Endothelial cell of umbilical vein (primary cell): ENCODE measurements around the gene KLF8. TPM values are rescaled to one million over a fixed set of nuclear protein-coding genes. Genes with fewer than 3 reads are reported as not detected.

Source experiments
- BruUV-seq: library from RNA; stranded (reverse); fragments of 400-500 nt; replicated peaks from 2 replicates; lab custom pipeline; 2021; lab: Mats Ljungman, UMichigan
- CTCF ChIA-PET: fragments of 300-600, 350-600 bp; sonication (Branson Sonifier 250); formaldehyde crosslinking; loops from one replicate; lab custom pipeline; 2021; ENCODE audit warnings: antibody characterized with exemption, inconsistent platforms; lab: Charles Lee
- POLR2A ChIA-PET: fragments of 300-600, 350-600 bp; sonication (Branson Sonifier 250); formaldehyde crosslinking; loops from one replicate; lab custom pipeline; 2021; ENCODE audit warnings: antibody characterized with exemption, inconsistent platforms; lab: Charles Lee
- DNase-seq: peaks from one replicate; pipeline ENCODE4 v3.0.0-alpha.2; 2011; ENCODE audit warnings: low read depth, low spot score
- FAIRE-seq: peaks from 2 replicates; lab custom pipeline; 2011; peaks lifted over from hg19 to GRCh38; lab: Jason Lieb, UNC
- H2AFZ ChIP-seq: 2 replicates; pipeline ENCODE4 v1.6.0; 2012; ENCODE audit warnings: low read depth, low read length, control low read depth, inconsistent platforms
- H3K27ac ChIP-seq: 2 replicates; pipeline ENCODE4 v1.5.1; 2011; ENCODE audit warnings: low read depth, mild to moderate bottlenecking, control low read depth, low read length, moderate library complexity; ENCODE audit not compliant: insufficient read depth
- H3K27me3 ChIP-seq, 2 experiments: 2 replicates each; pipeline versions ENCODE4 v1.6.0 to v1.6.1; 2011; ENCODE audit warnings: low read length in 2 of 2, mixed read lengths in 1 of 2; ENCODE audit not compliant: control insufficient read depth in 2 of 2, insufficient read depth in 2 of 2
- H3K36me3 ChIP-seq, 2 experiments: 2 replicates in 1 of 2; 3 replicates in 1 of 2; pipeline ENCODE4 v1.5.1; 2011; ENCODE audit warnings: low read length in 2 of 2, mild to moderate bottlenecking in 1 of 2, moderate library complexity in 1 of 2; ENCODE audit not compliant: control insufficient read depth in 2 of 2, insufficient read depth in 2 of 2; ENCODE audit errors: extremely low read depth in 1 of 2
- H3K4me1 ChIP-seq: 3 replicates; pipeline ENCODE4 v1.5.1; 2011; ENCODE audit warnings: mild to moderate bottlenecking, low read length; ENCODE audit not compliant: control insufficient read depth, insufficient read depth; ENCODE audit errors: extremely low read depth
- H3K4me2 ChIP-seq: 2 replicates; pipeline ENCODE4 v1.6.1; 2011; ENCODE audit warnings: low read length, control low read depth, mixed read lengths; ENCODE audit not compliant: insufficient read depth
- H3K4me3 ChIP-seq, 3 experiments: fragments of 200-600 bp in 1 of 3; sonication (generic), shearing (Covaris generic) in 1 of 3; replicated peaks in 1 of 3; 2 replicates each; pipeline ENCODE4 v1.5.1; 2011 to 2016; ENCODE audit warnings: control low read depth in 3 of 3, low read length in 3 of 3, mild to moderate bottlenecking in 2 of 3, inconsistent platforms in 1 of 3, low read depth in 1 of 3, moderate library complexity in 1 of 3; ENCODE audit not compliant: insufficient read depth in 1 of 3
- H3K79me2 ChIP-seq: 2 replicates; pipeline ENCODE4 v1.6.0; 2012; ENCODE audit warnings: low read length, inconsistent platforms; ENCODE audit not compliant: control insufficient read depth, insufficient read depth
- H3K9ac ChIP-seq: replicated peaks from 2 replicates; pipeline ENCODE3; 2011; ENCODE audit warnings: low read length, control low read depth; ENCODE audit not compliant: insufficient read depth; ENCODE audit errors: extremely low read depth
- H3K9me1 ChIP-seq: replicated peaks from 3 replicates; pipeline ENCODE4 v1.6.0; 2011; ENCODE audit warnings: mild to moderate bottlenecking, low read length; ENCODE audit not compliant: control insufficient read depth, insufficient read depth; ENCODE audit errors: extremely low read depth
- H3K9me3 ChIP-seq: replicated peaks from 2 replicates; pipeline ENCODE4 v1.5.1; 2012; ENCODE audit warnings: low read length, inconsistent platforms; ENCODE audit not compliant: control insufficient read depth, insufficient read depth
- H4K20me1 ChIP-seq: replicated peaks from 2 replicates; pipeline ENCODE3; 2011; ENCODE audit warnings: mild to moderate bottlenecking, low read length; ENCODE audit not compliant: control insufficient read depth, insufficient read depth; ENCODE audit errors: extremely low read depth
- EZH2 ChIP-seq: IDR thresholded peaks from 2 replicates; pipeline ENCODE4 v1.6.1; 2012; ENCODE audit warnings: borderline replicate concordance, low read depth, mild to moderate bottlenecking, moderate library complexity, low read length, inconsistent platforms; ENCODE audit not compliant: severe bottlenecking
- FOS ChIP-seq: IDR thresholded peaks from 2 replicates; pipeline ENCODE4 v1.6.1; 2011; ENCODE audit warnings: mild to moderate bottlenecking, low read length, moderate library complexity, borderline replicate concordance; ENCODE audit not compliant: insufficient read depth
- GATA2 ChIP-seq: IDR thresholded peaks from 2 replicates; pipeline ENCODE4 v1.7.0; 2011; ENCODE audit warnings: low read depth, mild to moderate bottlenecking, moderate library complexity, mixed read lengths, low read length; ENCODE audit not compliant: insufficient read length, insufficient read depth
- JUN ChIP-seq: IDR thresholded peaks from 2 replicates; pipeline ENCODE4 v1.6.1; 2011; ENCODE audit warnings: borderline replicate concordance, low read depth; ENCODE audit not compliant: insufficient read length, insufficient read depth
- MYC ChIP-seq: IDR thresholded peaks from one replicate; pipeline ENCODE4 v1.6.1; 2011; ENCODE audit warnings: mild to moderate bottlenecking, low read depth, low read length
- POLR2A ChIP-seq: IDR thresholded peaks from 2 replicates; pipeline ENCODE4 v1.6.1; 2012; ENCODE audit warnings: low read depth, mild to moderate bottlenecking, control low read depth, low read length
- POLR2AphosphoS5 ChIP-seq: IDR thresholded peaks from 2 replicates; pipeline ENCODE4 v1.6.1; 2012; ENCODE audit warnings: low read depth, mild to moderate bottlenecking, control low read depth, low read length, moderate library complexity; ENCODE audit not compliant: insufficient read depth
- dilution Hi-C: fragments of 300-500 bp; cut with MboI; formaldehyde crosslinking; loops from one replicate; pipeline ENCODE4 v1.15.0; 2019; ENCODE audit warnings: low sequenced_read_pairs; ENCODE audit not compliant: extremely low pct_ligation_motif_present
- intact Hi-C: fragments of 100-400 bp; cut with micrococcal nuclease; formaldehyde crosslinking; loops from one replicate; pipeline ENCODE4 v1.10.0; 2022
- polyA plus RNA-seq, 4 experiments: library from polyadenylated mRNA; depleted of rRNA in 3 of 4; stranded (reverse) in 3 of 4; unstranded in 1 of 4; fragments of >200 nt; gene quantifications; 2 replicates each; pipeline versions ENCODE4 v1.2.1 to v1.2.3, GENCODE V29; 2011 to 2012; ENCODE audit warnings: missing spikeins in 1 of 4
- total RNA-seq: library from RNA; stranded (reverse); gene quantifications from 2 replicates; pipeline ENCODE4 v1.2.3, GENCODE V29; 2021
- TF ChIP-seq, protein P1 (sequence below), 2 donors: IDR thresholded peaks; 1 replicate in 1 of 2; 2 replicates in 1 of 2; pipeline ENCODE4 v1.5.1; 2011; ENCODE audit warnings: low read length in 2 of 2, mild to moderate bottlenecking in 2 of 2, moderate library complexity in 2 of 2, control low read depth in 1 of 2, inconsistent platforms in 1 of 2, low read depth in 1 of 2; ENCODE audit not compliant: insufficient read depth in 1 of 2; ENCODE audit errors: extremely low read depth in 1 of 2
- TF ChIP-seq, protein P2 (sequence below): IDR thresholded peaks from 2 replicates; pipeline ENCODE4 v1.6.1; 2011; ENCODE audit not compliant: insufficient read depth, insufficient read length

KLF8 gene
- total and polyA plus RNA-seq, 2 donors (not counting 3 experiments of a cell fraction or from before 2014, with no cell fraction given): 1.0 to 2.0 TPM

DNA sequence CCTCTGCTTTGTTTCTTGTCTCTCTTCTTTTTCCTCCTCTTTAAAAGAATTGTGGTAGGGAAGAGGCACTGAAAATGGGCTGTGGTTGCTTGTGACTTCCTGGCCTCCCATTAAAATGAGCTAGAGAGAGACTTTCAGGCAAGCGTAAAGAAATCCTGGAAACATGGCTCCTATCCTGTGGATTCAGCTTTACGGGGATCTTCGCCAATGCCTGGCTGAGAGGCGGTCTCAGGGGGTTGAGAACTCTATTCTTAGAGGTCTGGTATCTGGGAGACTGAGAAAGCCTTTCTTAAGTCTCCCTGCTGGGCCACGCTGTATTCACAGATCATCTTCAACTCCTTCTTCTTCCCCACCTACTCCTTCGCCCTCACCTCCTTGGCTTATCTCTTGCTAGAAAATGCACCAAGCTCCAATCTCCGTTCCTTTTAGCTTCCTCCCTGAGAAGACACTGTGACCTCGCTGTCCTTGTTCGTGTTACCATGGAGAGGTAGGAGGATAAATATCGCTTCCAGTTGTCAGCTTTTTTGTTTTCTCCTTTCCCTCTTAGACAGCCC, 542 bp upstream of the KLF8 start:
- no peaks in the 10 kb centered on the region for H3K9me1 ChIP-seq
- H4K20me1 ChIP-seq: no peaks in the 10 kb centered on the region
- H3K9ac ChIP-seq: no peak overlapping the region
- no peaks in the 10 kb centered on the region for H3K36me3 ChIP-seq
- dilution Hi-C loops (no loop called here), intact Hi-C loops (loop anchor here (5.0 kb wide), 1 partner anchor 514 kb away; the partner anchor contains the start of gene RRAGB)
- peaks cover 9% of the 10 kb centered on the region for H3K4me1 ChIP-seq
- H3K4me2 ChIP-seq: no peak overlapping the region
- no peak overlapping the region for H3K27ac ChIP-seq
- DNase-seq (no peak), FAIRE-seq (peak; percentile 21)
- ChIA-PET CTCF (no interaction called here), POLR2A (no interaction called here)
- no peak overlapping the region for H3K4me3 ChIP-seq
- H2AFZ ChIP-seq: no peak overlapping the region
- peaks cover 4 to 6% of the 10 kb centered on the region in 2 experiments for H3K27me3 ChIP-seq
- H3K79me2 ChIP-seq: no peaks in the 10 kb centered on the region
- H3K9me3 ChIP-seq: no peaks in the 10 kb centered on the region
- TF ChIP-seq, protein P1, sequence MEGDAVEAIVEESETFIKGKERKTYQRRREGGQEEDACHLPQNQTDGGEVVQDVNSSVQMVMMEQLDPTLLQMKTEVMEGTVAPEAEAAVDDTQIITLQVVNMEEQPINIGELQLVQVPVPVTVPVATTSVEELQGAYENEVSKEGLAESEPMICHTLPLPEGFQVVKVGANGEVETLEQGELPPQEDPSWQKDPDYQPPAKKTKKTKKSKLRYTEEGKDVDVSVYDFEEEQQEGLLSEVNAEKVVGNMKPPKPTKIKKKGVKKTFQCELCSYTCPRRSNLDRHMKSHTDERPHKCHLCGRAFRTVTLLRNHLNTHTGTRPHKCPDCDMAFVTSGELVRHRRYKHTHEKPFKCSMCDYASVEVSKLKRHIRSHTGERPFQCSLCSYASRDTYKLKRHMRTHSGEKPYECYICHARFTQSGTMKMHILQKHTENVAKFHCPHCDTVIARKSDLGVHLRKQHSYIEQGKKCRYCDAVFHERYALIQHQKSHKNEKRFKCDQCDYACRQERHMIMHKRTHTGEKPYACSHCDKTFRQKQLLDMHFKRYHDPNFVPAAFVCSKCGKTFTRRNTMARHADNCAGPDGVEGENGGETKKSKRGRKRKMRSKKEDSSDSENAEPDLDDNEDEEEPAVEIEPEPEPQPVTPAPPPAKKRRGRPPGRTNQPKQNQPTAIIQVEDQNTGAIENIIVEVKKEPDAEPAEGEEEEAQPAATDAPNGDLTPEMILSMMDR (IDR thresholded peaks at IDR 0.05; ENCODE audit: extremely low read depth in 1 of 2, insufficient read depth in 1 of 2, low read depth in 1 of 2, low read length in 2 of 2): no peak
- TF ChIP-seq POLR2A: no peak
- TF ChIP-seq POLR2AphosphoS5: no peak
- TF ChIP-seq FOS: no peak
- TF ChIP-seq GATA2: no peak
- no peak for TF ChIP-seq EZH2
- TF ChIP-seq MYC: no peak
- TF ChIP-seq, protein P2, sequence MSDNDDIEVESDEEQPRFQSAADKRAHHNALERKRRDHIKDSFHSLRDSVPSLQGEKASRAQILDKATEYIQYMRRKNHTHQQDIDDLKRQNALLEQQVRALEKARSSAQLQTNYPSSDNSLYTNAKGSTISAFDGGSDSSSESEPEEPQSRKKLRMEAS: no peak
- no peak for TF ChIP-seq JUN
- no TSS peak for BruUV-seq
